HEK293 (cell line): ENCODE data around the gene ICAM4.

Source experiments
- CTCF ChIA-PET: fragments of 350-600 bp; formaldehyde crosslinking; extraction: SDS; loops from one replicate; lab custom pipeline; 2021; ENCODE audit warnings: antibody characterized with exemption; lab: Yijun Ruan, JAX
- POLR2A ChIA-PET: fragments of 300-600 bp; formaldehyde crosslinking; extraction: SDS; loops from one replicate; lab custom pipeline; 2020; ENCODE audit warnings: antibody characterized with exemption, inconsistent platforms; lab: Yijun Ruan, JAX
- H3K27ac ChIP-seq: fragments of 200-500 bp; sonication (Bioruptor generic); 2 replicates; pipeline ENCODE4 v1.5.1; 2014; ENCODE audit warnings: low read depth, low read length, control low read depth, inconsistent platforms; ENCODE audit errors: extremely low read depth
- H3K36me3 ChIP-seq, 2 experiments: fragments of 200-500 bp in 1 of 2; sonication (Bioruptor generic) in 1 of 2; 1 replicate in 1 of 2; 2 replicates in 1 of 2; pipeline ENCODE4 v1.5.1; 2014 to 2017; ENCODE audit warnings: inconsistent platforms in 2 of 2, low read length in 2 of 2; ENCODE audit not compliant: control insufficient read depth in 2 of 2, insufficient read depth in 1 of 2
- H3K4me1 ChIP-seq: fragments of 200-500 bp; sonication (Bioruptor generic); 2 replicates; pipeline ENCODE4 v1.5.1; 2014; ENCODE audit warnings: mild to moderate bottlenecking, low read length, inconsistent platforms; ENCODE audit not compliant: control insufficient read depth, insufficient read depth
- H3K4me3 ChIP-seq: 2 replicates; pipeline ENCODE4 v1.5.1; 2011; ENCODE audit warnings: low read depth, mild to moderate bottlenecking, control low read depth, low read length, moderate library complexity
- H3K9me3 ChIP-seq: fragments of 200-500 bp; sonication (Bioruptor generic); 2 replicates; pipeline ENCODE4 v1.5.1; 2014; ENCODE audit warnings: low read depth, low read length, inconsistent platforms; ENCODE audit not compliant: control insufficient read depth, insufficient read depth
- GLIS1 ChIP-seq: fragments of 450-650 bp; formaldehyde crosslinking; IDR thresholded peaks from 2 replicates; pipeline ENCODE4 v1.5.1; 2016; ENCODE audit warnings: missing biosample characterization, missing genetic modification characterization
- KLF10 ChIP-seq: fragments of 450-650 bp; IDR thresholded peaks from 2 replicates; pipeline ENCODE4 v1.5.1; 2018; ENCODE audit warnings: missing biosample characterization, mild to moderate bottlenecking, missing genetic modification characterization
- KLF7 ChIP-seq: fragments of 450-650 bp; formaldehyde crosslinking; IDR thresholded peaks from 2 replicates; pipeline ENCODE4 v1.5.1; 2016; ENCODE audit warnings: missing biosample characterization, missing genetic modification characterization, borderline replicate concordance
- SP3 ChIP-seq: fragments of 450-650 bp; formaldehyde crosslinking; IDR thresholded peaks from 2 replicates; pipeline ENCODE4 v1.5.1; 2016; ENCODE audit warnings: missing biosample characterization, missing genetic modification characterization
- TRIM28 ChIP-seq: IDR thresholded peaks from 2 replicates; pipeline ENCODE4 v1.6.1; 2011; ENCODE audit warnings: low read length, control low read depth, borderline replicate concordance
- ZBTB20 ChIP-seq: fragments of 450-650 bp; formaldehyde crosslinking; IDR thresholded peaks from 2 replicates; pipeline ENCODE4 v1.5.1; 2016; ENCODE audit warnings: missing biosample characterization, missing genetic modification characterization
- ZNF112 ChIP-seq: fragments of 450-650 bp; formaldehyde crosslinking; IDR thresholded peaks from 2 replicates; pipeline ENCODE4 v1.5.0; 2017; ENCODE audit warnings: missing biosample characterization, missing genetic modification characterization
- ZNF146 ChIP-seq: fragments of 450-650 bp; formaldehyde crosslinking; IDR thresholded peaks from 2 replicates; pipeline ENCODE4 v1.5.1; 2016; ENCODE audit warnings: missing biosample characterization, missing genetic modification characterization
- ZNF324 ChIP-seq: fragments of 450-650 bp; formaldehyde crosslinking; IDR thresholded peaks from 2 replicates; pipeline ENCODE4 v1.5.1; 2016; ENCODE audit warnings: missing biosample characterization, missing genetic modification characterization
- TF ChIP-seq, protein P1 (sequence below): fragments of 450-650 bp; formaldehyde crosslinking; IDR thresholded peaks from 2 replicates; pipeline ENCODE4 v1.5.1; 2016; ENCODE audit warnings: missing biosample characterization, missing genetic modification characterization, low read depth
- TF ChIP-seq, protein P2 (sequence below): fragments of 450-650 bp; formaldehyde crosslinking; IDR thresholded peaks from 2 replicates; pipeline ENCODE4 v1.5.1; 2016; ENCODE audit warnings: missing biosample characterization, missing genetic modification characterization, borderline replicate concordance
- TF ChIP-seq, protein P3 (sequence below): fragments of 450-650 bp; formaldehyde crosslinking; IDR thresholded peaks from 2 replicates; pipeline ENCODE4 v1.5.1; 2017; ENCODE audit warnings: missing biosample characterization, missing genetic modification characterization
- TF ChIP-seq, protein P4 (sequence below): fragments of 450-650 bp; formaldehyde crosslinking; optimal IDR thresholded peaks from 2 replicates; pipeline ENCODE3; 2016; ENCODE audit warnings: missing biosample characterization, mild to moderate bottlenecking, missing genetic modification characterization

ICAM4 gene

DNA sequence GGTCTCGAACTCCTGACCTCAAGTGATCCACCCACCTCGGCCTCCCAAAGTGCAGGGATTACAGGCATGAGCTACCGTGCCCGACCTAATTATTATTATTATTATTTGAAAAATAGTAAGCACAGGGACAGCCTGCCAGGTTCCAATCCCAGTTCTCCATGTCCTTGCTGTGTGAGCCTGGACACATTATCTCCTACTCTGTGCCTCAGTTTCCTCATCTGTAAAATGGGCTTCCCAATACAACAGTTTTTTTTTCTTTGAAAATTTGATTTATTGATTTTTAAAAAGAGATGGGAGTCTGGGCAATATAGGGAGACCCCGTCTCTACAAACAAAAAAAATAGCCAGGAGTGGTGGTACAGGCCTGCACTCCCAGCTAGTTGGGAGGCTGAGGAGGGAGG, 19.6 kb downstream of the ICAM4 start:
- POLR2A ChIA-PET = no interaction called here
- no peak overlapping the region for H3K4me3 ChIP-seq
- H3K9me3 ChIP-seq = no peaks in the 10 kb centered on the region
- no peak overlapping the region for H3K27ac ChIP-seq
- TF ChIP-seq, protein P1, sequence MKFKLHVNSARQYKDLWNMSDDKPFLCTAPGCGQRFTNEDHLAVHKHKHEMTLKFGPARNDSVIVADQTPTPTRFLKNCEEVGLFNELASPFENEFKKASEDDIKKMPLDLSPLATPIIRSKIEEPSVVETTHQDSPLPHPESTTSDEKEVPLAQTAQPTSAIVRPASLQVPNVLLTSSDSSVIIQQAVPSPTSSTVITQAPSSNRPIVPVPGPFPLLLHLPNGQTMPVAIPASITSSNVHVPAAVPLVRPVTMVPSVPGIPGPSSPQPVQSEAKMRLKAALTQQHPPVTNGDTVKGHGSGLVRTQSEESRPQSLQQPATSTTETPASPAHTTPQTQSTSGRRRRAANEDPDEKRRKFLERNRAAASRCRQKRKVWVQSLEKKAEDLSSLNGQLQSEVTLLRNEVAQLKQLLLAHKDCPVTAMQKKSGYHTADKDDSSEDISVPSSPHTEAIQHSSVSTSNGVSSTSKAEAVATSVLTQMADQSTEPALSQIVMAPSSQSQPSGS (tag by site-specific recombination) = no peak
- peaks cover 0 to 50% of the 10 kb centered on the region in 2 experiments; a peak in 2 of 3 replicates for H3K36me3 ChIP-seq
- CTCF ChIA-PET = interaction anchor here (1.0 to 1.9 kb wide), 2 partner anchors 17 to 79 kb away, joined by 3 to 4 read pairs; partner anchors contain the start of gene ICAM5
- no peaks in the 10 kb centered on the region for H3K4me1 ChIP-seq

DNA sequence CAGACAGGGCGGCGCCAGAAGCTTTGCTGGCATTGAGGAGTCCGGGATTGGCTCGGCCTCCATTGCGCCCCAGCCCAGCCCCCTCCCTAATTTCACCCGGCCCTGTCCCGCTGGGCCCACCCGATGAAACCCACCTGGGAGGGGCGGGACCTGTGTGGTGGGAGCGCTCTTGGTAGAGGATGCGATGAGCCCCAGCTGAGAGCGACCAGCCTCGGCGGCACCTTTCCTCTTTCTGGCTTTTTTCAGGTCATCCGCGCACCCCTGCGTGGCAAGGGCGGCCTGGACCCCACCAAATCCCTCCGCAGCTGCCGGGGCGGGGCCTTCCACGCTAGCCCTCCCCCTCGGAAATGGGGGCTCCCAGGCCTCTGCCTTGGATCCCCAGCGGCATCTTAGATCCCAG, 22.7 kb downstream of the ICAM4 start, which contains the start of gene ZGLP1:
ZGLP1 (minus strand) TSS at position 393 of the 400 bp plus-strand sequence.
- Histone ChIP-seq H3K9me3 (no peaks in the 10 kb centered on the region), H3K4me3 (no peak within 1 kb of the TSS), H3K4me1 (no peaks in the 10 kb centered on the region), H3K36me3 (peaks cover 0 to 58% of the 10 kb centered on the region in 2 experiments; a peak in 2 of 3 replicates), H3K27ac (no peak within 1 kb of the TSS)
- CTCF ChIA-PET = interaction anchor here (0.9 kb wide), 1 partner anchor 79 kb away, joined by 4 read pairs; no protein-coding TSS in a partner anchor
- no peak for TF ChIP-seq ZNF112
- TF ChIP-seq, protein P2, sequence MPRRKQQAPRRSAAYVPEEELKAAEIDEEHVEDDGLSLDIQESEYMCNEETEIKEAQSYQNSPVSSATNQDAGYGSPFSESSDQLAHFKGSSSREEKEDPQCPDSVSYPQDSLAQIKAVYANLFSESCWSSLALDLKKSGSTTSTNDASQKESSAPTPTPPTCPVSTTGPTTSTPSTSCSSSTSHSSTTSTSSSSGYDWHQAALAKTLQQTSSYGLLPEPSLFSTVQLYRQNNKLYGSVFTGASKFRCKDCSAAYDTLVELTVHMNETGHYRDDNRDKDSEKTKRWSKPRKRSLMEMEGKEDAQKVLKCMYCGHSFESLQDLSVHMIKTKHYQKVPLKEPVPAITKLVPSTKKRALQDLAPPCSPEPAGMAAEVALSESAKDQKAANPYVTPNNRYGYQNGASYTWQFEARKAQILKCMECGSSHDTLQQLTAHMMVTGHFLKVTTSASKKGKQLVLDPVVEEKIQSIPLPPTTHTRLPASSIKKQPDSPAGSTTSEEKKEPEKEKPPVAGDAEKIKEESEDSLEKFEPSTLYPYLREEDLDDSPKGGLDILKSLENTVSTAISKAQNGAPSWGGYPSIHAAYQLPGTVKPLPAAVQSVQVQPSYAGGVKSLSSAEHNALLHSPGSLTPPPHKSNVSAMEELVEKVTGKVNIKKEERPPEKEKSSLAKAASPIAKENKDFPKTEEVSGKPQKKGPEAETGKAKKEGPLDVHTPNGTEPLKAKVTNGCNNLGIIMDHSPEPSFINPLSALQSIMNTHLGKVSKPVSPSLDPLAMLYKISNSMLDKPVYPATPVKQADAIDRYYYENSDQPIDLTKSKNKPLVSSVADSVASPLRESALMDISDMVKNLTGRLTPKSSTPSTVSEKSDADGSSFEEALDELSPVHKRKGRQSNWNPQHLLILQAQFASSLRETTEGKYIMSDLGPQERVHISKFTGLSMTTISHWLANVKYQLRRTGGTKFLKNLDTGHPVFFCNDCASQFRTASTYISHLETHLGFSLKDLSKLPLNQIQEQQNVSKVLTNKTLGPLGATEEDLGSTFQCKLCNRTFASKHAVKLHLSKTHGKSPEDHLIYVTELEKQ (tag by site-specific recombination) = no peak
- no peak for TF ChIP-seq TRIM28
- TF ChIP-seq, protein P3, sequence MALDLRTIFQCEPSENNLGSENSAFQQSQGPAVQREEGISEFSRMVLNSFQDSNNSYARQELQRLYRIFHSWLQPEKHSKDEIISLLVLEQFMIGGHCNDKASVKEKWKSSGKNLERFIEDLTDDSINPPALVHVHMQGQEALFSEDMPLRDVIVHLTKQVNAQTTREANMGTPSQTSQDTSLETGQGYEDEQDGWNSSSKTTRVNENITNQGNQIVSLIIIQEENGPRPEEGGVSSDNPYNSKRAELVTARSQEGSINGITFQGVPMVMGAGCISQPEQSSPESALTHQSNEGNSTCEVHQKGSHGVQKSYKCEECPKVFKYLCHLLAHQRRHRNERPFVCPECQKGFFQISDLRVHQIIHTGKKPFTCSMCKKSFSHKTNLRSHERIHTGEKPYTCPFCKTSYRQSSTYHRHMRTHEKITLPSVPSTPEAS = no peak
- no peak for TF ChIP-seq ZNF324 (tag by site-specific recombination)
- TF ChIP-seq KLF7 (tag by site-specific recombination) = no peak
- no peak for TF ChIP-seq ZNF146
- no peak for TF ChIP-seq KLF10 (tag by site-specific recombination)
- TF ChIP-seq GLIS1 (tag by site-specific recombination) = no peak
- no peak for TF ChIP-seq ZBTB20 (tag by site-specific recombination)
- no peak for TF ChIP-seq SP3 (tag by site-specific recombination)
- TF ChIP-seq, protein P4, sequence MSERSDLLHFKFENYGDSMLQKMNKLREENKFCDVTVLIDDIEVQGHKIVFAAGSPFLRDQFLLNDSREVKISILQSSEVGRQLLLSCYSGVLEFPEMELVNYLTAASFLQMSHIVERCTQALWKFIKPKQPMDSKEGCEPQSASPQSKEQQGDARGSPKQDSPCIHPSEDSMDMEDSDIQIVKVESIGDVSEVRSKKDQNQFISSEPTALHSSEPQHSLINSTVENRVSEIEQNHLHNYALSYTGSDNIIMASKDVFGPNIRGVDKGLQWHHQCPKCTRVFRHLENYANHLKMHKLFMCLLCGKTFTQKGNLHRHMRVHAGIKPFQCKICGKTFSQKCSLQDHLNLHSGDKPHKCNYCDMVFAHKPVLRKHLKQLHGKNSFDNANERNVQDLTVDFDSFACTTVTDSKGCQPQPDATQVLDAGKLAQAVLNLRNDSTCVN (tag by site-specific recombination) = no peak
- POLR2A ChIA-PET = interaction anchor here (0.7 kb wide), 1 partner anchor 40 kb away, joined by 3 read pairs; no protein-coding TSS in a partner anchor
